SK-N-SH treated with all-trans-retinoic acid at 6 μM for 48 hours (cell line): Measurements from ENCODE around the gene NFIA.

Experiments used
- ATAC-seq: fragments of 200-7000 bp; cut with Tn5 transposase; 3 replicates; pipeline ENCODE4 v1.9.1; 2020; ENCODE audit warnings: mild to moderate bottlenecking, moderate library complexity
- BACH2 ChIP-seq: fragments of 250-450 bp; sonication (Bioruptor Pico); IDR thresholded peaks from 2 replicates; pipeline ENCODE4 v1.9.0; 2021; ENCODE audit warnings: mild to moderate bottlenecking, borderline replicate concordance
- CSDC2 ChIP-seq: fragments of 250-450 bp; sonication (Bioruptor Pico); IDR thresholded peaks from 2 replicates; pipeline ENCODE4 v1.5.0; 2020; ENCODE audit warnings: mild to moderate bottlenecking, moderate library complexity
- ESRRG ChIP-seq: fragments of 250-450 bp; sonication (Bioruptor Pico); IDR thresholded peaks from 2 replicates; pipeline ENCODE4 v1.6.1; 2021; ENCODE audit warnings: mild to moderate bottlenecking
- GLIS3 ChIP-seq: fragments of 250-450 bp; sonication (Bioruptor Pico); IDR thresholded peaks from 2 replicates; pipeline ENCODE4 v1.5.0; 2020; ENCODE audit warnings: mild to moderate bottlenecking, moderate library complexity
- ISL1 ChIP-seq: fragments of 250-450 bp; sonication (Bioruptor Pico); IDR thresholded peaks from 2 replicates; pipeline ENCODE4 v2.1.2; 2022; ENCODE audit warnings: mild to moderate bottlenecking, moderate library complexity
- OSR1 ChIP-seq: fragments of 250-450 bp; sonication (Bioruptor Pico); IDR thresholded peaks from 2 replicates; pipeline ENCODE4 v1.8.0; 2022; ENCODE audit warnings: moderate library complexity, mild to moderate bottlenecking, inconsistent platforms
- PPARA ChIP-seq: fragments of 250-450 bp; sonication (Bioruptor Pico); IDR thresholded peaks from 2 replicates; pipeline ENCODE4 v1.5.0; 2020; ENCODE audit warnings: mild to moderate bottlenecking, borderline replicate concordance
- SNAI2 ChIP-seq: fragments of 250-450 bp; sonication (Bioruptor Pico); IDR thresholded peaks from 2 replicates; pipeline ENCODE4 v1.5.0; 2020; ENCODE audit warnings: mild to moderate bottlenecking, moderate library complexity
- TCF4 ChIP-seq: fragments of 250-450 bp; sonication (Bioruptor Pico); IDR thresholded peaks from 2 replicates; pipeline ENCODE4 v1.8.0; 2021; ENCODE audit warnings: mild to moderate bottlenecking, moderate library complexity, borderline replicate concordance
- TOX ChIP-seq: fragments of 250-450 bp; sonication (Bioruptor Pico); IDR thresholded peaks from 2 replicates; pipeline ENCODE4 v1.8.0; 2021; ENCODE audit warnings: mild to moderate bottlenecking, moderate library complexity, borderline replicate concordance
- ZC3H10 ChIP-seq: fragments of 250-450 bp; sonication (Bioruptor Pico); IDR thresholded peaks from 2 replicates; pipeline ENCODE4 v1.5.1; 2021; ENCODE audit warnings: mild to moderate bottlenecking, moderate library complexity
- ZFP3 ChIP-seq: fragments of 250-450 bp; sonication (Bioruptor Pico); IDR thresholded peaks from 2 replicates; pipeline ENCODE4 v1.5.0; 2020; ENCODE audit warnings: mild to moderate bottlenecking, moderate library complexity
- ZFP30 ChIP-seq: fragments of 450-650 bp; formaldehyde crosslinking; IDR thresholded peaks from 2 replicates; pipeline ENCODE4 v1.5.0; 2022; ENCODE audit warnings: mild to moderate bottlenecking, moderate library complexity
- ZNF565 ChIP-seq: fragments of 450-650 bp; formaldehyde crosslinking; conservative IDR thresholded peaks from 2 replicates; pipeline ENCODE4 v1.5.0; 2020; ENCODE audit warnings: low read depth, mild to moderate bottlenecking, moderate library complexity
- ZNF70 ChIP-seq: fragments of 450-650 bp; formaldehyde crosslinking; IDR thresholded peaks from 2 replicates; pipeline ENCODE4 v1.5.0; 2020; ENCODE audit warnings: mild to moderate bottlenecking, moderate library complexity
- ZNF8 ChIP-seq: fragments of 450-650 bp; formaldehyde crosslinking; IDR thresholded peaks from 2 replicates; pipeline ENCODE4 v1.5.0; 2020; ENCODE audit warnings: mild to moderate bottlenecking, moderate library complexity
- TF ChIP-seq, protein P1 (sequence below): fragments of 250-450 bp; sonication (Bioruptor Pico); IDR thresholded peaks from 2 replicates; pipeline ENCODE4 v1.5.0; 2020; ENCODE audit warnings: mild to moderate bottlenecking, moderate library complexity
- TF ChIP-seq, protein P2 (sequence below): fragments of 250-450 bp; sonication (Bioruptor Pico); IDR thresholded peaks from 2 replicates; pipeline ENCODE4 v1.8.0; 2020; ENCODE audit warnings: mild to moderate bottlenecking, moderate library complexity, borderline replicate concordance
- TF ChIP-seq, protein P3 (sequence below): fragments of 250-450 bp; sonication (Bioruptor Pico); IDR thresholded peaks from 2 replicates; pipeline ENCODE4 v1.5.1; 2021; ENCODE audit warnings: mild to moderate bottlenecking, moderate library complexity

NFIA gene

DNA sequence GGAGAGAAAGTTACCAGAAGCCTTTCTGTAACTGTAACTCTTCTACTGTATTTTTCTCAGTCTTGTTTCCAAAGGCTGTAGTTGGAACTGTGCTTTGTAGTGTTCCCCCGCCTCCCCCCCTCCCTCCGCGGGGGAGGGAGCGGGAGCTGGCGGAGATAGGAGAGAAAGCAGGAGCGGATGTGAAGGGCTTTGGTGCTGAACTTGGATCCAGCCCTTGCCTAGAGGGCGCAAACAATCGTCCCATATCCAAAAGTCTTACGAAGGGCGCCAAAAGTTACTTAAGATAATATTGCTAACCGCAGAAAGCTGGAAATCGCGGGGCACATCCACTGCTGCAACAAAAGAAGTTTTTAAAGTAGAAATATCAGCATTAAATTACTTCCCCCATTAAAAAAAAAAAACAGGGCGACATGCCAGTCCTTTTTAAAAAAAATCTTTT, 2.4 kb upstream of the NFIA start:
- peak; percentile 57 for ATAC-seq
- TF ChIP-seq, protein P1, sequence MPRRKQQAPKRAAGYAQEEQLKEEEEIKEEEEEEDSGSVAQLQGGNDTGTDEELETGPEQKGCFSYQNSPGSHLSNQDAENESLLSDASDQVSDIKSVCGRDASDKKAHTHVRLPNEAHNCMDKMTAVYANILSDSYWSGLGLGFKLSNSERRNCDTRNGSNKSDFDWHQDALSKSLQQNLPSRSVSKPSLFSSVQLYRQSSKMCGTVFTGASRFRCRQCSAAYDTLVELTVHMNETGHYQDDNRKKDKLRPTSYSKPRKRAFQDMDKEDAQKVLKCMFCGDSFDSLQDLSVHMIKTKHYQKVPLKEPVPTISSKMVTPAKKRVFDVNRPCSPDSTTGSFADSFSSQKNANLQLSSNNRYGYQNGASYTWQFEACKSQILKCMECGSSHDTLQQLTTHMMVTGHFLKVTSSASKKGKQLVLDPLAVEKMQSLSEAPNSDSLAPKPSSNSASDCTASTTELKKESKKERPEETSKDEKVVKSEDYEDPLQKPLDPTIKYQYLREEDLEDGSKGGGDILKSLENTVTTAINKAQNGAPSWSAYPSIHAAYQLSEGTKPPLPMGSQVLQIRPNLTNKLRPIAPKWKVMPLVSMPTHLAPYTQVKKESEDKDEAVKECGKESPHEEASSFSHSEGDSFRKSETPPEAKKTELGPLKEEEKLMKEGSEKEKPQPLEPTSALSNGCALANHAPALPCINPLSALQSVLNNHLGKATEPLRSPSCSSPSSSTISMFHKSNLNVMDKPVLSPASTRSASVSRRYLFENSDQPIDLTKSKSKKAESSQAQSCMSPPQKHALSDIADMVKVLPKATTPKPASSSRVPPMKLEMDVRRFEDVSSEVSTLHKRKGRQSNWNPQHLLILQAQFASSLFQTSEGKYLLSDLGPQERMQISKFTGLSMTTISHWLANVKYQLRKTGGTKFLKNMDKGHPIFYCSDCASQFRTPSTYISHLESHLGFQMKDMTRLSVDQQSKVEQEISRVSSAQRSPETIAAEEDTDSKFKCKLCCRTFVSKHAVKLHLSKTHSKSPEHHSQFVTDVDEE (CRISPR knock-in tag), result peak; percentile 33; the same call in 1 of the 2 replicates
- TF ChIP-seq TCF4 (peak; percentile 37; the same call in 1 of the 2 replicates), BACH2 (CRISPR knock-in tag) (no peak), SNAI2 (CRISPR knock-in tag) (no peak), ZNF8 (no peak)
- TF ChIP-seq, protein P2, sequence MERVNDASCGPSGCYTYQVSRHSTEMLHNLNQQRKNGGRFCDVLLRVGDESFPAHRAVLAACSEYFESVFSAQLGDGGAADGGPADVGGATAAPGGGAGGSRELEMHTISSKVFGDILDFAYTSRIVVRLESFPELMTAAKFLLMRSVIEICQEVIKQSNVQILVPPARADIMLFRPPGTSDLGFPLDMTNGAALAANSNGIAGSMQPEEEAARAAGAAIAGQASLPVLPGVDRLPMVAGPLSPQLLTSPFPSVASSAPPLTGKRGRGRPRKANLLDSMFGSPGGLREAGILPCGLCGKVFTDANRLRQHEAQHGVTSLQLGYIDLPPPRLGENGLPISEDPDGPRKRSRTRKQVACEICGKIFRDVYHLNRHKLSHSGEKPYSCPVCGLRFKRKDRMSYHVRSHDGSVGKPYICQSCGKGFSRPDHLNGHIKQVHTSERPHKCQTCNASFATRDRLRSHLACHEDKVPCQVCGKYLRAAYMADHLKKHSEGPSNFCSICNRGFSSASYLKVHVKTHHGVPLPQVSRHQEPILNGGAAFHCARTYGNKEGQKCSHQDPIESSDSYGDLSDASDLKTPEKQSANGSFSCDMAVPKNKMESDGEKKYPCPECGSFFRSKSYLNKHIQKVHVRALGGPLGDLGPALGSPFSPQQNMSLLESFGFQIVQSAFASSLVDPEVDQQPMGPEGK, result peak; percentile 75; the same call in 1 of the 2 replicates

DNA sequence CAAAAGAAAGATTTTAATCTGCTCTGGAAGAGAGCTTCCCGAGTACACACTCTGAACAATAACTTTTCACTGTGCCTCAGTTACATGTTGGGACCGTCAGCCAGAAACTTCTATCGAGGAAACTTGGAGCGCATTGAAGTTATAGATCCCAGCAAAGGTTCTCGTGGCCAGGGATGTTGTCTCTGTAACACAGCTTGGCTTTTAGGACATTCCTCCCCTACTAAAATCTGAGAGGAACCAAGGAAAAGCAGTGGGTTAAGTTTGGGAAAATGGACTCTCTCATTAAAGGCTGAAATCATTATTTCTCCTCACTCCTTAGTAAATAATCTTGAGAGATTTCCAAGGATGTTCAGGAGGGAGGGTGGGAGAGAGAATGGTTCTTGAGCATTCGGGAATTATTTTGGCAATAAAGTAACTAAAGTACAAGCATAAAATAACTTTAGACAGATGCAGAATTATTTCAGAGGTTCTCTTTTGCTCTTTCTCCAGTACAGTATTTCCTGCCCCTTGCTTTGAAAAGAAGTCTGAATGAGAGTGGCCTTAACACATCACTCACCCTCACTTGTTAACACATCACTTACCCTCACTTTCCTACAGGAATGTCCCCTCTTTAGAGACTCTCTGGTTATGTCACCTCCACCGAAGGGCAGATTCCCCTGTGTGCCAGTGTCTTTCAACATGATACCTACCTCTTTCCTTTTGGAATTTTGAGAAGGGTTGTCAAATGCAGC, 1.8 kb upstream of the NFIA start:
- no peak for TF ChIP-seq GLIS3 (CRISPR knock-in tag)
- no peak for TF ChIP-seq ZNF565
- no peak for TF ChIP-seq ISL1 (CRISPR knock-in tag)
- TF ChIP-seq, protein P1 (CRISPR knock-in tag), result no peak
- TF ChIP-seq ESRRG (CRISPR knock-in tag), result no peak
- no peak for TF ChIP-seq CSDC2
- TF ChIP-seq, protein P2, result no peak

DNA sequence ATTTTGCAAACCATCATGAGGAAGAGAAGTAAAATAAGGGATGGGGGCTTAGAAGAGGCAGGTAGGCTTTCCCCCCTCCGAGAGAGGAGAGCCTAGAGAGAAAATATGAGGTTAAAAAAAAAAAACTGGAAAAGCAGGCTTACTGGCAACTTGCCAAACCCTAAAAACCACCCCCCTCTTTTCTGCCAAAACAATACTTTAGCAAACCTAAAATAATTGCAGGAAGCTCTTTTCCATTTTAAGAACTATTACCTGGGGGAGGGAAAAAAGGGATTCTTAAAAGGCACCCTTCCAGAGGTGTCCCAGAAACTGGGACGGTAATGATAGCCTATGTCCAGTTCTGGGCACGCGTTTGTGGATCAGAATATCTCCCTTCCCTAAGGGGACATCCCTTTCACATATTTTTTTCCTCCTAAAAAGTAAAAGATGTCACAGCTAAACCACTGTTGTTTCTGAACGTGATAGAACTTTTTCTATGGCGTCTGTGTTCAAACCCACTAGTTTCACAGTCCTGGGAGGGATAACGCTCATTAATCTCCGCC, 1.1 kb upstream of the NFIA start:
- TF ChIP-seq ZFP3 (CRISPR knock-in tag), result no peak
- no peak for TF ChIP-seq ZC3H10 (CRISPR knock-in tag)
- TF ChIP-seq BACH2 (CRISPR knock-in tag), result no peak
- no peak for TF ChIP-seq CSDC2
- TF ChIP-seq SNAI2 (CRISPR knock-in tag), result no peak
- TF ChIP-seq, protein P3, sequence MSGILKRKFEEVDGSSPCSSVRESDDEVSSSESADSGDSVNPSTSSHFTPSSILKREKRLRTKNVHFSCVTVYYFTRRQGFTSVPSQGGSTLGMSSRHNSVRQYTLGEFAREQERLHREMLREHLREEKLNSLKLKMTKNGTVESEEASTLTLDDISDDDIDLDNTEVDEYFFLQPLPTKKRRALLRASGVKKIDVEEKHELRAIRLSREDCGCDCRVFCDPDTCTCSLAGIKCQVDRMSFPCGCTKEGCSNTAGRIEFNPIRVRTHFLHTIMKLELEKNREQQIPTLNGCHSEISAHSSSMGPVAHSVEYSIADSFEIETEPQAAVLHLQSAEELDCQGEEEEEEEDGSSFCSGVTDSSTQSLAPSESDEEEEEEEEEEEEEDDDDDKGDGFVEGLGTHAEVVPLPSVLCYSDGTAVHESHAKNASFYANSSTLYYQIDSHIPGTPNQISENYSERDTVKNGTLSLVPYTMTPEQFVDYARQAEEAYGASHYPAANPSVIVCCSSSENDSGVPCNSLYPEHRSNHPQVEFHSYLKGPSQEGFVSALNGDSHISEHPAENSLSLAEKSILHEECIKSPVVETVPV (CRISPR knock-in tag), result no peak
- ATAC-seq, result no peak

More for the DNA sequence above, 1.8 kb upstream of the NFIA start:
- no peak for ATAC-seq

DNA sequence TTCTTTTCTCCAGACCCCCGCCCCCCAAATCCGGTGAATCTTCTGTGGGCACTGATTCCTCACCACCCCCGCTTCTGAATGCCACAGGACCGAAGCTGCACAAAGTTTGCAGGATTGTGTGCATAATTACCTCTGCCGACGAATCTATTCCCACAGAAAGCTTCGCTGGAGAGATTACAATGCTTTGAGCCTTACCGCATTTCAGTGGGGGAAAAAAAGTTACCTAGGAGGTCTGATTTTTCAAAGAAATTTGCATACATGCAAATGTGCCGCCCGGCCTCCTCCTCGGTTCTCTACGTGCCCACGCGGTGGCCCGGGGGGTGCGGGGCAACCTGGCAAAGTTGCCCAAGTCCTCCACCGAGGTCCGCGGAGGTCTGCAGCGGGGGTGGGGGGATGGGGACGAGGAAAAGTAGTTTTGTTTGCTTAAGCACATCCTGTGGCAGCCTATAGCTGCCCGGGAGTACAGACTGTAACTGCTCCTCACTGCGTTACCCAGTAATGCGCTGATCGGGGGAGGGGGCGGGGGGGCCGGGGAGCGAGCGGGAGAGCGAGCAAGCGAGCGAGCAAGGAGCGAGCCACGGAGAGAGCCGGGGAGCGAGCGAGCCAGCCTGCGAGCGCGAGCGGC, 563 bp upstream of the NFIA start:
- ATAC-seq, result peak; percentile 13
- no peak for TF ChIP-seq OSR1 (CRISPR knock-in tag)
- TF ChIP-seq ZFP3 (CRISPR knock-in tag), result no peak
- TF ChIP-seq GLIS3 (CRISPR knock-in tag), result no peak
- no peak for TF ChIP-seq PPARA (CRISPR knock-in tag)
- no peak for TF ChIP-seq ZFP30 (CRISPR knock-in tag)
- TF ChIP-seq, protein P2, result no peak
- TF ChIP-seq TCF4, result no peak
- no peak for TF ChIP-seq CSDC2
- TF ChIP-seq ZNF70 (CRISPR knock-in tag), result no peak
- TF ChIP-seq TOX (CRISPR knock-in tag), result no peak
